ENCODE measurements around the gene KRT15.

Gene KRT15

GRCh38 chr17:41518789-41519449, at the start of gene KRT15:
Gene KRT15 (minus strand): TSS chr17:41518890. CDS start chr17:41518827, 63 bp downstream.
- peak; percentile 76 for DNase-seq

- DNase-seq = no peak
Observed at GRCh38 chr17:41567317-41567716, 48.6 kb upstream of the KRT15 start.

- DNase-seq = no peak
Observed at GRCh38 chr17:41565338-41565737, 46.6 kb upstream of the KRT15 start.

GRCh38 chr17:41563607-41564170, 45.0 kb upstream of the KRT15 start:
- DNase-seq = no peak

GRCh38 chr17:41561554-41561953, 42.9 kb upstream of the KRT15 start:
- no peak for DNase-seq

GRCh38 chr17:41559548-41559947, 40.9 kb upstream of the KRT15 start:
- no peak for DNase-seq

GRCh38 chr17:41556931-41557330, 38.2 kb upstream of the KRT15 start:
- DNase-seq = no peak

- no peak for DNase-seq
Observed at GRCh38 chr17:41556306-41556705, 37.6 kb upstream of the KRT15 start.

- no peak for DNase-seq
Observed at GRCh38 chr17:41555105-41555887, 36.6 kb upstream of the KRT15 start.

GRCh38 chr17:41553987-41554680, 35.4 kb upstream of the KRT15 start:
- DNase-seq = no peak

GRCh38 chr17:41553176-41553575, 34.5 kb upstream of the KRT15 start:
- DNase-seq = no peak

- DNase-seq = no peak
Observed at GRCh38 chr17:41552455-41552854, 33.8 kb upstream of the KRT15 start.

- DNase-seq = no peak
Observed at GRCh38 chr17:41551365-41551764, 32.7 kb upstream of the KRT15 start.

GRCh38 chr17:41549596-41550039, 30.9 kb upstream of the KRT15 start:
- DNase-seq = no peak

- DNase-seq = peak; percentile 59
Observed at GRCh38 chr17:41548844-41549595, 30.3 kb upstream of the KRT15 start.

- DNase-seq = no peak
Observed at GRCh38 chr17:41547921-41548843, 29.5 kb upstream of the KRT15 start.

GRCh38 chr17:41547378-41547841, 28.7 kb upstream of the KRT15 start:
- DNase-seq = no peak

- no peak for DNase-seq
Observed at GRCh38 chr17:41546819-41547218, 28.1 kb upstream of the KRT15 start.

GRCh38 chr17:41545829-41546410, 27.2 kb upstream of the KRT15 start:
- no peak for DNase-seq

GRCh38 chr17:41544935-41545334, 26.2 kb upstream of the KRT15 start:
- no peak for DNase-seq

GRCh38 chr17:41544491-41544892, 25.8 kb upstream of the KRT15 start:
- peak; percentile 51 for DNase-seq
